ENCODE results near the gene RRN3. TPM values are rescaled to one million over a fixed set of nuclear protein-coding genes. Genes with fewer than 3 reads are reported as not detected.

The RRN3 gene
- total RNA-seq, 1 experiment from 2014 or later = 57.7 TPM

GRCh38 chr16:15049581-15050180 is 44.4 kb downstream of the RRN3 start:
- no peak overlapping the region for H3K4me3 ChIP-seq (replicated peaks in 1 of 2; ENCODE audit: low read depth in 1 of 2, low read length in 2 of 2)
- no peak overlapping the region for H2AFZ ChIP-seq (ENCODE audit: low read depth, low read length, poor library complexity, severe bottlenecking)
- RAD21 ChIA-PET (ENCODE audit: low non-redundant PET in 1 of 2, low total read pairs in 2 of 2, uncharacterized antibody in 2 of 2, unreplicated experiment in 2 of 2) = no interaction called here
- peaks cover 0 to 3% of the 10 kb centered on the region in 2 experiments; a peak in 2 of 4 replicates for H3K4me1 ChIP-seq (ENCODE audit: control insufficient read depth in 1 of 2, insufficient read depth in 2 of 2, low read length in 2 of 2)
- H3K4me2 ChIP-seq (ENCODE audit: low read length) = no peak overlapping the region
- no peaks in the 10 kb centered on the region for H3K27me3 ChIP-seq (ENCODE audit: insufficient read depth, low read length)
- no peaks in the 10 kb centered on the region; the same call in 1 of the 2 replicates for H3K79me2 ChIP-seq (ENCODE audit: insufficient read depth, low read length)
- H3K36me3 ChIP-seq (ENCODE audit: control insufficient read depth in 1 of 2, insufficient read depth in 2 of 2, low read length in 2 of 2) = no peaks in the 10 kb centered on the region
- no peak overlapping the region for H3K27ac ChIP-seq (ENCODE audit: low read depth, low read length)
- intact Hi-C loops (cut with micrococcal nuclease) = no loop called here
- no TSS peak for BruUV-seq (replicated peaks)
- POLR2A ChIA-PET = no interaction called here
- CTCF ChIA-PET = no interaction called here
- H4K20me1 ChIP-seq (ENCODE audit: insufficient read depth) = no peaks in the 10 kb centered on the region
- DNase-seq (ENCODE audit: low read depth, low spot score) (no peak), ATAC-seq (no peak)
- no peak overlapping the region for H3K9ac ChIP-seq (ENCODE audit: low read length)
- no peak for TF ChIP-seq EZH2phosphoT487 (IDR thresholded peaks at IDR 0.05; ENCODE audit: borderline replicate concordance)
- no peak for TF ChIP-seq POLR2AphosphoS5 (IDR thresholded peaks at IDR 0.05; ENCODE audit: low read depth, low read length)
- TF ChIP-seq CTCF (IDR thresholded peaks at IDR 0.05 in 2 of 3, conservative IDR thresholded peaks at IDR 0.05 in 1 of 3; ENCODE audit: borderline replicate concordance in 1 of 3, insufficient read depth in 1 of 3, low read depth in 2 of 3, low read length in 2 of 3) = no peak
- no peak for TF ChIP-seq ZNF274 (IDR thresholded peaks at IDR 0.05; ENCODE audit: low read depth, low read length)
- TF ChIP-seq TCF7L2 (IDR thresholded peaks at IDR 0.05; ENCODE audit: borderline replicate concordance, extremely low read depth, insufficient read depth, insufficient read length) = no peak
- TF ChIP-seq ZFX (IDR thresholded peaks at IDR 0.05) = no peak
- TF ChIP-seq YY1 (IDR thresholded peaks at IDR 0.05; ENCODE audit: extremely low read depth, insufficient replicate concordance, low read depth, low read length) = no peak
- TF ChIP-seq REST (IDR thresholded peaks at IDR 0.05; ENCODE audit: low read depth) = no peak
- no peak for TF ChIP-seq MAX (IDR thresholded peaks at IDR 0.05)
- TF ChIP-seq ZBTB33 (IDR thresholded peaks at IDR 0.05; ENCODE audit: extremely low read depth, insufficient replicate concordance, low read length) = no peak
- no peak for TF ChIP-seq CBX3 (IDR thresholded peaks at IDR 0.05; ENCODE audit: low read depth)
- TF ChIP-seq CEBPB (IDR thresholded peaks at IDR 0.05; ENCODE audit: low read depth) = no peak
- TF ChIP-seq FOSL1 (IDR thresholded peaks at IDR 0.05; ENCODE audit: low read depth) = no peak
- TF ChIP-seq EZH2 (IDR thresholded peaks at IDR 0.05) = no peak
- TF ChIP-seq ELF1 (IDR thresholded peaks at IDR 0.05; ENCODE audit: borderline replicate concordance, low read depth) = no peak
- no peak for TF ChIP-seq SRF (IDR thresholded peaks at IDR 0.05; ENCODE audit: low read depth)
- TF ChIP-seq EGR1 (IDR thresholded peaks at IDR 0.05; ENCODE audit: low read depth) = no peak
- no peak for TF ChIP-seq RAD21 (IDR thresholded peaks at IDR 0.05; ENCODE audit: low read depth)
- no peaks in the 10 kb centered on the region for H3K9me3 ChIP-seq (ENCODE audit: control insufficient read depth in 1 of 2, insufficient read depth in 1 of 2, low read depth in 1 of 2, low read length in 2 of 2)
- no peaks in the 10 kb centered on the region for H3K9me2 ChIP-seq (ENCODE audit: insufficient read depth)

Measured in HCT116 (cell line).